ENCODE data around the gene EPN3. TPM values are rescaled to one million over a fixed set of nuclear protein-coding genes. Genes with fewer than 3 reads are reported as not detected.

Gene EPN3
- total RNA-seq, 1 experiment from 2014 or later, result 17.8 TPM

GRCh38 chr17:50565402-50566350 lies 33.1 kb downstream of the EPN3 start (continued):
- TF ChIP-seq, protein P1, sequence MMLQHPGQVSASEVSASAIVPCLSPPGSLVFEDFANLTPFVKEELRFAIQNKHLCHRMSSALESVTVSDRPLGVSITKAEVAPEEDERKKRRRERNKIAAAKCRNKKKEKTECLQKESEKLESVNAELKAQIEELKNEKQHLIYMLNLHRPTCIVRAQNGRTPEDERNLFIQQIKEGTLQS (IDR thresholded peaks at IDR 0.05), result no peak
- no peak for TF ChIP-seq SP1 (IDR thresholded peaks at IDR 0.05; ENCODE audit: low read depth)

- Histone ChIP-seq H3K9me2 (ENCODE audit: insufficient read depth) (no peaks in the 10 kb centered on the region), H2AFZ (ENCODE audit: low read depth, low read length, poor library complexity, severe bottlenecking) (no peak overlapping the region), H3K9ac (ENCODE audit: low read length) (no peak overlapping the region), H4K20me1 (ENCODE audit: insufficient read depth) (no peaks in the 10 kb centered on the region), H3K4me1 (ENCODE audit: control insufficient read depth in 1 of 2, insufficient read depth in 2 of 2, low read length in 2 of 2) (no peaks in the 10 kb centered on the region), H3K27ac (ENCODE audit: low read depth, low read length) (no peak overlapping the region), H3K36me3 (ENCODE audit: control insufficient read depth in 1 of 2, insufficient read depth in 2 of 2, low read length in 2 of 2) (no peaks in the 10 kb centered on the region), H3K4me3 (replicated peaks in 1 of 2; ENCODE audit: low read depth in 1 of 2, low read length in 2 of 2) (no peak overlapping the region), H3K4me2 (ENCODE audit: low read length) (no peak overlapping the region), H3K79me2 (ENCODE audit: insufficient read depth, low read length) (no peaks in the 10 kb centered on the region), H3K27me3 (ENCODE audit: insufficient read depth, low read length) (no peaks in the 10 kb centered on the region), H3K9me3 (ENCODE audit: control insufficient read depth in 1 of 2, insufficient read depth in 1 of 2, low read depth in 1 of 2, low read length in 2 of 2) (no peaks in the 10 kb centered on the region)
- TF ChIP-seq CEBPB (IDR thresholded peaks at IDR 0.05; ENCODE audit: low read depth) (no peak), JUND (IDR thresholded peaks at IDR 0.05) (no peak)
- no peak for ATAC-seq
- DNase-seq (ENCODE audit: low read depth, low spot score), result no peak
- ChIA-PET CTCF (no interaction called here), POLR2A (no interaction called here), RAD21 (ENCODE audit: low non-redundant PET in 1 of 2, low total read pairs in 2 of 2, uncharacterized antibody in 2 of 2, unreplicated experiment in 2 of 2) (no interaction called here)
- BruUV-seq (replicated peaks), result no TSS peak
- intact Hi-C loops (cut with micrococcal nuclease), result no loop called here
Observed at GRCh38 chr17:50566886-50567285, 34.4 kb downstream of the EPN3 start.

DNA sequence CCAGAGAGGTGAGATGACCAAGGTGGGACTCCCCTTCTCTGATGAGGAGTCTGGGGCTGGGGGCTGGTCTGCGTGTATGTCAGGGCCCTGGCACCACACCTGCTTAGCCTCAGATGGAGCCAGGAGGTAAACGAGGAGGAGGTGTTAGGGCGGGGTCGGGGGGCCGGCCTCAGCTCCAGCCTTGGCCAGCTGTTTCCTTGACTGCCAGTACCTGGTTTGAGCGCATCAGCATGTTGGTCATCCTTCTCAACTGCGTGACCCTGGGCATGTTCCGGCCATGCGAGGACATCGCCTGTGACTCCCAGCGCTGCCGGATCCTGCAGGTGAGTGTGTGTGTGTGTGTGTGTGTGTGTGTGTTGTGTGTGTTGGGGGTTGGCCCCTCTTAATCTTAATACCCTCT lies 36.1 kb downstream of the EPN3 start:
- ATAC-seq (no peak), DNase-seq (ENCODE audit: low read depth, low spot score) (no peak)
- Histone ChIP-seq H3K4me2 (ENCODE audit: low read length) (no peak overlapping the region), H3K27me3 (ENCODE audit: insufficient read depth, low read length) (no peaks in the 10 kb centered on the region), H3K4me3 (replicated peaks in 1 of 2; ENCODE audit: low read depth in 1 of 2, low read length in 2 of 2) (no peak overlapping the region), H3K79me2 (ENCODE audit: insufficient read depth, low read length) (no peaks in the 10 kb centered on the region), H3K9me2 (ENCODE audit: insufficient read depth) (no peaks in the 10 kb centered on the region), H3K27ac (ENCODE audit: low read depth, low read length) (no peak overlapping the region), H3K9me3 (ENCODE audit: control insufficient read depth in 1 of 2, insufficient read depth in 1 of 2, low read depth in 1 of 2, low read length in 2 of 2) (no peaks in the 10 kb centered on the region), H3K36me3 (ENCODE audit: control insufficient read depth in 1 of 2, insufficient read depth in 2 of 2, low read length in 2 of 2) (no peaks in the 10 kb centered on the region), H3K9ac (ENCODE audit: low read length) (no peak overlapping the region), H3K4me1 (ENCODE audit: control insufficient read depth in 1 of 2, insufficient read depth in 2 of 2, low read length in 2 of 2) (no peaks in the 10 kb centered on the region), H2AFZ (ENCODE audit: low read depth, low read length, poor library complexity, severe bottlenecking) (no peak overlapping the region), H4K20me1 (ENCODE audit: insufficient read depth) (no peaks in the 10 kb centered on the region)
- TF ChIP-seq ZNF274 (IDR thresholded peaks at IDR 0.05; ENCODE audit: low read depth, low read length), result no peak
- no peak for TF ChIP-seq YY1 (IDR thresholded peaks at IDR 0.05; ENCODE audit: extremely low read depth, insufficient replicate concordance, low read depth, low read length)
- no peak for TF ChIP-seq POLR2AphosphoS5 (IDR thresholded peaks at IDR 0.05; ENCODE audit: low read depth, low read length)
- TF ChIP-seq SRF (IDR thresholded peaks at IDR 0.05; ENCODE audit: low read depth), result no peak
- TF ChIP-seq ZFX (IDR thresholded peaks at IDR 0.05), result no peak
- TF ChIP-seq RAD21 (IDR thresholded peaks at IDR 0.05; ENCODE audit: low read depth), result no peak
- BruUV-seq (replicated peaks), result no TSS peak
- intact Hi-C loops (cut with micrococcal nuclease), result no loop called here
- ChIA-PET POLR2A (no interaction called here), CTCF (interaction anchor here (1.0 kb wide), 1 partner anchor 18 kb away, joined by 3 read pairs; no protein-coding TSS in a partner anchor), RAD21 (ENCODE audit: low non-redundant PET in 1 of 2, low total read pairs in 2 of 2, uncharacterized antibody in 2 of 2, unreplicated experiment in 2 of 2) (no interaction called here)
